ENCODE results near the gene PDX1. TPM values are rescaled to one million over a fixed set of nuclear protein-coding genes. Genes with fewer than 3 reads are reported as not detected.

The PDX1 gene
- total RNA-seq, 3 donors from 2014 or later (not counting 1 experiment from before 2014, with no cell fraction given) = not detected

DNA sequence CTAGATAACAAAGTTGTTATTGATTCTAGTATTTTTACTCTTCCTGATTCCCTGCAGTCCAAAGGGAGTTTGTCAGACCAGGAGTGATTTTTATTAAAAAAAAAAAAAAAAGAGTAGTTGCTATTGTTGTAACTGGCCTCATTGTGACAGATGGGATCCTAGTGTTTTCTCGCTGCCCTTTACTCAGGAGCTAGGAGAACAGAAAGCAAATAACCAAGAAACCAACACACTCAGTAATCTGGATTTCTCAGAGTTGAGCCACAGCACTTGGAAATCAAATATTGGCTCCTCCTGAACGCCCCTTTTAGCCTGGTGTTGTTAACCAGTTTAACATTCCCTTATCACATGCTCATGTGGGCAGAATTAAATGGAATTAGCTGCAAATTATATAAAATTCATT, 8.3 kb upstream of the PDX1 start:
- DNase-seq (no peak), ATAC-seq (no peak)
- Mint-ChIP-seq H3K36me3 (no peaks in the 10 kb centered on the region), H3K4me1 (no peaks in the 10 kb centered on the region), H3K9me3 (no peaks in the 10 kb centered on the region), H3K27me3 (ENCODE audit: low read depth in 2 of 2) (peaks cover 22 to 39% of the 10 kb centered on the region in 2 donors), H3K27ac (no peak overlapping the region), H3K4me3 (no peak overlapping the region)
- Histone ChIP-seq H3K4me1 (ENCODE audit: control insufficient read depth, insufficient read depth, low read length) (no peaks in the 10 kb centered on the region), H3K4me3 (ENCODE audit: low read length) (no peak overlapping the region), H3K27me3 (ENCODE audit: control insufficient read depth, insufficient read depth, low read length) (peaks cover 7% of the 10 kb centered on the region), H3K36me3 (ENCODE audit: control insufficient read depth, insufficient read depth, low read length) (no peaks in the 10 kb centered on the region), H3K27ac (ENCODE audit: low read length) (no peak overlapping the region), H3K9me3 (ENCODE audit: control insufficient read depth, insufficient read depth, low read length) (no peaks in the 10 kb centered on the region)
- WGBS (ENCODE audit: insufficient coverage) = 75% methylated on average over 1 of the region's 2 CpGs
- intact Hi-C loops (cut with micrococcal nuclease) = no loop called here
- TF ChIP-seq, protein P1, sequence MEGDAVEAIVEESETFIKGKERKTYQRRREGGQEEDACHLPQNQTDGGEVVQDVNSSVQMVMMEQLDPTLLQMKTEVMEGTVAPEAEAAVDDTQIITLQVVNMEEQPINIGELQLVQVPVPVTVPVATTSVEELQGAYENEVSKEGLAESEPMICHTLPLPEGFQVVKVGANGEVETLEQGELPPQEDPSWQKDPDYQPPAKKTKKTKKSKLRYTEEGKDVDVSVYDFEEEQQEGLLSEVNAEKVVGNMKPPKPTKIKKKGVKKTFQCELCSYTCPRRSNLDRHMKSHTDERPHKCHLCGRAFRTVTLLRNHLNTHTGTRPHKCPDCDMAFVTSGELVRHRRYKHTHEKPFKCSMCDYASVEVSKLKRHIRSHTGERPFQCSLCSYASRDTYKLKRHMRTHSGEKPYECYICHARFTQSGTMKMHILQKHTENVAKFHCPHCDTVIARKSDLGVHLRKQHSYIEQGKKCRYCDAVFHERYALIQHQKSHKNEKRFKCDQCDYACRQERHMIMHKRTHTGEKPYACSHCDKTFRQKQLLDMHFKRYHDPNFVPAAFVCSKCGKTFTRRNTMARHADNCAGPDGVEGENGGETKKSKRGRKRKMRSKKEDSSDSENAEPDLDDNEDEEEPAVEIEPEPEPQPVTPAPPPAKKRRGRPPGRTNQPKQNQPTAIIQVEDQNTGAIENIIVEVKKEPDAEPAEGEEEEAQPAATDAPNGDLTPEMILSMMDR (IDR thresholded peaks at IDR 0.05) = no peak

DNA sequence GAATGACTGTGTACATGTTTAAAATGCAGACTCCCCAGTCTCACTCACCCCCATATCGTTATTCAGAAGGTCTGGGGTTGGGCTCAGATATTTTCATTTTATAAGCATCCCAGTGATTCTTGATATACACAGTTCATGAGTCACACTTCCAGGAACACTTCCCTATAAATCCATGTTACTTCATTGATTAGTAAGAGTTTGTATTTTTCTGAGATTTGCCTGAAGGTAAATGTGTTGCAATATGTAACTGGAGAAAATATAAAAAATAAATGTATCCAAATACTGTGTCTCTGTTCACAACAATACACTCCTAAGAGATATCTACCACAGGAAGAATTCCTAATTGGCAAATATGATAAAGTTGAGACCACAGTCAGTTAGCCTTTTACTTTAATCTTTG, 6.6 kb upstream of the PDX1 start:
- H3K9me3 Mint-ChIP-seq = no peaks in the 10 kb centered on the region
- intact Hi-C loops (cut with micrococcal nuclease) = no loop called here
- DNase-seq = no peak
- Histone ChIP-seq H3K9me3 (ENCODE audit: control insufficient read depth, insufficient read depth, low read length) (no peaks in the 10 kb centered on the region), H3K36me3 (ENCODE audit: control insufficient read depth, insufficient read depth, low read length) (no peaks in the 10 kb centered on the region), H3K27me3 (ENCODE audit: control insufficient read depth, insufficient read depth, low read length) (peaks cover 21% of the 10 kb centered on the region), H3K4me1 (ENCODE audit: control insufficient read depth, insufficient read depth, low read length) (peaks cover 11% of the 10 kb centered on the region), H3K4me3 (ENCODE audit: low read length) (no peak overlapping the region), H3K27ac (ENCODE audit: low read length) (no peak overlapping the region)
- H3K36me3 Mint-ChIP-seq = no peaks in the 10 kb centered on the region
- H3K27ac Mint-ChIP-seq = no peak overlapping the region
- H3K27me3 Mint-ChIP-seq (ENCODE audit: low read depth in 2 of 2) = peaks cover 31 to 53% of the 10 kb centered on the region in 2 donors
- WGBS (ENCODE audit: insufficient coverage) = 100% methylated on average over 1 of the region's 1 CpG
- TF ChIP-seq, protein P1 (IDR thresholded peaks at IDR 0.05) = no peak
- H3K4me3 Mint-ChIP-seq = no peak overlapping the region
- H3K4me1 Mint-ChIP-seq = peaks cover 11 to 12% of the 10 kb centered on the region in 2 donors
- no peak for ATAC-seq

DNA sequence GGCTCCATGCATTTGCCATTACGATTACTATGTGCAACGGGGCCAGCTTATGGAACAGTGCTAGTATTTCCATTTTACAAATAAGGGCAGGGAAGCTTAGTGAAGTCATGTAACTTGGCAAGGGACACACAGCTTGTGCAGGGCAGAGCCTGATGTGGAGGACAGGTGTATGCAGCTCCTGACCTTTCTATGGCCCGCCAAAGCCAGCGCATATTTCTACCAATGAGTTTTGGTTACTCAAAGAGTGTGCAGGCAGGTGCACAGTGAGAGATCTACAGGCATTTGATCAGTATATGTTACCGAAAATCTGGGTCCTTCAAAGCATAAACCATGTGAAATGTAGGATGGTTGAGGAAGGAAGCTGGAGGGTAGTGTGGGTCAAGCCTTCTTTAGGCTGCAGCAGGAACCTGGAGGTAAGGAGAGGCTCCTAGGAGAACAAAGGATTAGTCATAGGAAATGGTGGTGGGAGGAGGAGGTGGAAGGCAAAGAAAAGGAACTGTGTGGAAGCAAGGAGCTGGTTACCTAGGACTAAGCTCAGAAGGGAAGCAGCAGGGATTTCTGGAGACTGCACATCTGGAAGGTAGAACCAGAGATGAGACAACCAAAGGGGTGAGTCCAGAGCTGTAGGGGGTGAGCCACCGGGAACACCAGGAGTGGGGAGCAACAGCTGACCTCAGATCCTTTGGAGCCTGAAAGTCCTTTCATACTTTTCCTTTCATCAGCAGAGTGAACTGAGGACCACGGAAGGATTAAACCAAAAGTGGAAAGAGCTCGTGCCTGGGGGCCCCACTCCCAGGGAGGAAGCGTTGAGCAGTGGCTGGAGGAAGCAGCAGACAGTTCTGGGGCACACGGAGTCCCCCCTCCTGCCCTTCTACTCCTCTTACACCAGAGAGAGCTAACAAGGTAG, 4.2 kb upstream of the PDX1 start:
- WGBS (ENCODE audit: insufficient coverage) = 44% methylated on average over 10 of the region's 10 CpGs
- no peak for DNase-seq
- intact Hi-C loops (cut with micrococcal nuclease) = no loop called here
- Mint-ChIP-seq H3K36me3 (no peaks in the 10 kb centered on the region), H3K9me3 (no peaks in the 10 kb centered on the region), H3K4me3 (no peak overlapping the region), H3K27me3 (ENCODE audit: low read depth in 2 of 2) (peaks cover 44 to 53% of the 10 kb centered on the region in 2 donors), H3K27ac (no peak overlapping the region), H3K4me1 (peaks cover 16 to 23% of the 10 kb centered on the region in 2 donors)
- peaks cover 23% of the 10 kb centered on the region for H3K4me1 ChIP-seq (ENCODE audit: control insufficient read depth, insufficient read depth, low read length)
- no peak overlapping the region for H3K4me3 ChIP-seq (ENCODE audit: low read length)
- peaks cover 38% of the 10 kb centered on the region for H3K27me3 ChIP-seq (ENCODE audit: control insufficient read depth, insufficient read depth, low read length)
- TF ChIP-seq, protein P1 (IDR thresholded peaks at IDR 0.05) = no peak
- no peak for ATAC-seq
- no peak overlapping the region for H3K27ac ChIP-seq (ENCODE audit: low read length)
- no peaks in the 10 kb centered on the region for H3K9me3 ChIP-seq (ENCODE audit: control insufficient read depth, insufficient read depth, low read length)
- no peaks in the 10 kb centered on the region for H3K36me3 ChIP-seq (ENCODE audit: control insufficient read depth, insufficient read depth, low read length)
